HL-60 (cell line): Measurements from ENCODE around the gene SLC35F3.

Source experiments
- CTCF ChIP-seq: IDR thresholded peaks from one replicate; pipeline ENCODE4 v1.5.1; 2011; ENCODE audit warnings: low read length, control low read depth, inconsistent platforms; ENCODE audit not compliant: insufficient read depth
- GABPA ChIP-seq: IDR thresholded peaks from 2 replicates; pipeline ENCODE4 v1.6.1; 2012; ENCODE audit warnings: low read depth
- POLR2AphosphoS5 ChIP-seq: IDR thresholded peaks from 2 replicates; pipeline ENCODE4 v1.6.1; 2012; ENCODE audit warnings: low read depth
- REST ChIP-seq: IDR thresholded peaks from 2 replicates; pipeline ENCODE4 v1.6.1; 2012; ENCODE audit warnings: low read depth; ENCODE audit not compliant: insufficient replicate concordance

- TF ChIP-seq CTCF (no peak), REST (no peak), POLR2AphosphoS5 (no peak), GABPA (no peak)
Observed at GRCh38 chr1:233988963-233989696, 84.7 kb downstream of the SLC35F3 start.
